ENCODE measurements around the gene BCL2.

- TF ChIP-seq, protein P1, sequence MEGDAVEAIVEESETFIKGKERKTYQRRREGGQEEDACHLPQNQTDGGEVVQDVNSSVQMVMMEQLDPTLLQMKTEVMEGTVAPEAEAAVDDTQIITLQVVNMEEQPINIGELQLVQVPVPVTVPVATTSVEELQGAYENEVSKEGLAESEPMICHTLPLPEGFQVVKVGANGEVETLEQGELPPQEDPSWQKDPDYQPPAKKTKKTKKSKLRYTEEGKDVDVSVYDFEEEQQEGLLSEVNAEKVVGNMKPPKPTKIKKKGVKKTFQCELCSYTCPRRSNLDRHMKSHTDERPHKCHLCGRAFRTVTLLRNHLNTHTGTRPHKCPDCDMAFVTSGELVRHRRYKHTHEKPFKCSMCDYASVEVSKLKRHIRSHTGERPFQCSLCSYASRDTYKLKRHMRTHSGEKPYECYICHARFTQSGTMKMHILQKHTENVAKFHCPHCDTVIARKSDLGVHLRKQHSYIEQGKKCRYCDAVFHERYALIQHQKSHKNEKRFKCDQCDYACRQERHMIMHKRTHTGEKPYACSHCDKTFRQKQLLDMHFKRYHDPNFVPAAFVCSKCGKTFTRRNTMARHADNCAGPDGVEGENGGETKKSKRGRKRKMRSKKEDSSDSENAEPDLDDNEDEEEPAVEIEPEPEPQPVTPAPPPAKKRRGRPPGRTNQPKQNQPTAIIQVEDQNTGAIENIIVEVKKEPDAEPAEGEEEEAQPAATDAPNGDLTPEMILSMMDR (conservative IDR thresholded peaks at IDR 0.05; ENCODE audit: low read length) = no peak
- no peak for TF ChIP-seq EZH2phosphoT487 (IDR thresholded peaks at IDR 0.05; ENCODE audit: borderline replicate concordance, low read depth, low read length)
These were observed 206.9 kb downstream of the BCL2 start for GRCh38 chr18:63112706-63113105.
